Upper lobe of right lung (tissue), 1 donor: ENCODE measurements around the gene TTC7B. TPM values are rescaled to one million over a fixed set of nuclear protein-coding genes. Genes with fewer than 3 reads are reported as not detected.

Experiments used
- ATAC-seq: fragments of 200-7000 bp; cut with Tn5 transposase; one replicate; pipeline ENCODE4 v1.9.1; 2020; ENCODE audit warnings: mild to moderate bottlenecking, moderate library complexity
- DNase-seq: peaks from one replicate; pipeline ENCODE4 v3.0.0-alpha.2; 2020
- H3K27ac ChIP-seq: fragments of 200-600 bp; one replicate; pipeline ENCODE4 v1.8.0; 2022
- H3K27me3 ChIP-seq: fragments of 200-600 bp; one replicate; pipeline ENCODE4 v1.8.0; 2022; ENCODE audit warnings: mild to moderate bottlenecking
- H3K36me3 ChIP-seq: fragments of 200-600 bp; one replicate; pipeline ENCODE4 v1.8.0; 2022
- H3K4me1 ChIP-seq: fragments of 200-600 bp; one replicate; pipeline ENCODE4 v1.8.0; 2022
- H3K4me3 ChIP-seq: fragments of 200-600 bp; one replicate; pipeline ENCODE4 v1.8.0; 2022; ENCODE audit warnings: mild to moderate bottlenecking
- H3K9me3 ChIP-seq: fragments of 200-600 bp; one replicate; pipeline ENCODE4 v1.8.0; 2022
- intact Hi-C: fragments of 100-400 bp; cut with DNase I; formaldehyde crosslinking; loops from one replicate; pipeline ENCODE4 v1.11.0; 2022
- total RNA-seq: library from RNA; stranded (reverse); fragmentation: NEBNext Ultra II Directional; extraction: Animal tissue kit (Norgen Biotek cat#: 25700); gene quantifications from one replicate; pipeline ENCODE4 v1.2.1, GENCODE V29; 2021
- TF ChIP-seq, protein P1 (sequence below): fragments of 200-600 bp; IDR thresholded peaks from one replicate; pipeline ENCODE4 v1.8.0; 2022; ENCODE audit warnings: antibody characterized with exemption
- donor health status: DM: no; HTN: yes; CAD: no; lungs with severe emphysema.

The TTC7B gene
- total RNA-seq, 1 donor from 2014 or later = 41.5 TPM

DNA sequence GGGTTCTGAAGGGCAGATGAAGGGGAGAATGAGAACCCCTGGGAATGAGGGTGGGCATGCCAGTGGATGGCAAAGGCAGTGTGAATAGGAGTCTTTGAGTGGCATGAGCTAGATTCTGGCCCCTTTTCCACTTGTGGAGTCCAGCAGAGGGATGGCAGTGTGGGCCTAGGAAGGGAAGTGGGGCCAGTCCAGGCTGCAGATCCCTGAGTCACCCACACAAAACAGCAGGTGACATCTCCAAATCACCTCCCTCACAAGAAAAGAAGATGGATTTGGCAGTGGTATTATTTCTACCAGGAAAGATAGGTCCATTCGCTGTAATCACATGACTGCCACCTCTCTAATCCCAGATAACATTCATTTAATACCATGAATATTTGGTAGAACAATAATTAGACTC, 151.3 kb downstream of the TTC7B start:
- TF ChIP-seq, protein P1, sequence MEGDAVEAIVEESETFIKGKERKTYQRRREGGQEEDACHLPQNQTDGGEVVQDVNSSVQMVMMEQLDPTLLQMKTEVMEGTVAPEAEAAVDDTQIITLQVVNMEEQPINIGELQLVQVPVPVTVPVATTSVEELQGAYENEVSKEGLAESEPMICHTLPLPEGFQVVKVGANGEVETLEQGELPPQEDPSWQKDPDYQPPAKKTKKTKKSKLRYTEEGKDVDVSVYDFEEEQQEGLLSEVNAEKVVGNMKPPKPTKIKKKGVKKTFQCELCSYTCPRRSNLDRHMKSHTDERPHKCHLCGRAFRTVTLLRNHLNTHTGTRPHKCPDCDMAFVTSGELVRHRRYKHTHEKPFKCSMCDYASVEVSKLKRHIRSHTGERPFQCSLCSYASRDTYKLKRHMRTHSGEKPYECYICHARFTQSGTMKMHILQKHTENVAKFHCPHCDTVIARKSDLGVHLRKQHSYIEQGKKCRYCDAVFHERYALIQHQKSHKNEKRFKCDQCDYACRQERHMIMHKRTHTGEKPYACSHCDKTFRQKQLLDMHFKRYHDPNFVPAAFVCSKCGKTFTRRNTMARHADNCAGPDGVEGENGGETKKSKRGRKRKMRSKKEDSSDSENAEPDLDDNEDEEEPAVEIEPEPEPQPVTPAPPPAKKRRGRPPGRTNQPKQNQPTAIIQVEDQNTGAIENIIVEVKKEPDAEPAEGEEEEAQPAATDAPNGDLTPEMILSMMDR = no peak
- ATAC-seq = no peak
- H3K27me3 ChIP-seq = no peaks in the 10 kb centered on the region
- no peak overlapping the region for H3K4me3 ChIP-seq
- intact Hi-C loops = no loop called here
- no peak for DNase-seq
- H3K9me3 ChIP-seq = no peaks in the 10 kb centered on the region
- H3K36me3 ChIP-seq = no peaks in the 10 kb centered on the region
- no peak overlapping the region for H3K27ac ChIP-seq
- H3K4me1 ChIP-seq = peaks cover 8% of the 10 kb centered on the region

DNA sequence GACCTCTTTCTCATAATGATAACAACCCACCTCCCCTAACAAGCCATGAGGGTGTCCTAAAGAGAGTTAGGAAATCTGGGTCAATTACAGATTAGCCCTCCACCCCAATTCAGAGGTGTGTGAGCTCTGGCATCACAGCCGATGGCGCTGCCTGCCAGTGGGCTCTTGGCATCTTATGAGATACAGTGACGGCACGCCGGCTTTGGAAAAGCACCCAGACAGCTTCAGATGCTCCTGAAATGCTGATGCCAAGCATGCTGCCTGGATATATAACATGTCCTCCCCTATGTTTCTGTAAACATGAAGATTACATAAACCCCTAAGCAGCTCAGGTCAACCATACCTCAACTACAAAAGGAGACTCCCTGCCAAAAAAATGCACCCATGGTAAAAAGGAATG, 152.6 kb downstream of the TTC7B start:
- no peak overlapping the region for H3K27ac ChIP-seq
- ATAC-seq (no peak), DNase-seq (no peak)
- H3K4me3 ChIP-seq = no peak overlapping the region
- H3K4me1 ChIP-seq = peaks cover 8% of the 10 kb centered on the region
- no peaks in the 10 kb centered on the region for H3K9me3 ChIP-seq
- no peaks in the 10 kb centered on the region for H3K27me3 ChIP-seq
- H3K36me3 ChIP-seq = no peaks in the 10 kb centered on the region
- TF ChIP-seq, protein P1 = no peak
- intact Hi-C loops = no loop called here

DNA sequence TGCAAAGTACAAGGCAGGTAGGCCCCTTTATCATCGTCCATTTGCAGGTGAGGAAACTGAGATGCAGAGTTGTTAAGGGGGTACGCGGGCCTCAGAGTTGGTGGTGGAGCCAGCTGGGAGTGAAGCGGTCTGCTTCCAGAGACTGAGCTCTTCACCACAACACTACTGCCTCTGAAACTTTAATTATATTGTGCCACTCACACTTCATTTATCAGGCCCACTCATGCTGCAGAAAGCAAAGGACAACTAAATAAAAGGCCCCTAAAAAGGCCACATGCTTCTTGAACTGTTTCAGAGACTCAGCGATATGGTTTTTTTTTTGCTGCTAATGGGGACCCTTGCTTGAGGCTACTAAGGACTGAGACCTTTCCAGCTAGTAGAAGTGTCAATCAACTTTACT, 153.1 kb downstream of the TTC7B start:
- intact Hi-C loops = no loop called here
- Histone ChIP-seq H3K36me3 (peaks cover 4% of the 10 kb centered on the region), H3K4me3 (no peak overlapping the region), H3K27ac (no peak overlapping the region), H3K4me1 (peaks cover 8% of the 10 kb centered on the region), H3K9me3 (no peaks in the 10 kb centered on the region), H3K27me3 (no peaks in the 10 kb centered on the region)
- no peak for DNase-seq
- ATAC-seq = no peak
- TF ChIP-seq, protein P1 = no peak

DNA sequence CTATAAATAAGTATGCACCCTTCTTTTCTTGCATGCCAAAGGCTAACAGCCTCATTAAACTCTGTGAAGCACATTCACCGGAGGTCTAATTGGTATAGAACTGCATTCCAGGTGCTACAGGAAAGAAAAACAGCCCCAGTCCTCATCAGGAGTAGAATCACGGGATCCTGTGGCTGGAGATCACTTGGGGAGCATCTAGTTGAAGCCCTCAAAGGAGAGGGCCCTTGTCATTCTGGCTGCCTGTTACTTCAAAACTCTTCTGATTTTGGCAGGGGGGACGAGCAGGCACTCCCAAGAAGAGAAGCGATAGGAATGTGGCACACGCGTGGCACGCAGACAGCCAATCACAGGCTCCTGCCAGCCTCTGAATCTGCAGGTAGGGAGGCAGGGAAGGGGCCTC, 154.4 kb downstream of the TTC7B start:
- Histone ChIP-seq H3K36me3 (peaks cover 8% of the 10 kb centered on the region), H3K27ac (peak overlapping the region; percentile 53), H3K9me3 (no peaks in the 10 kb centered on the region), H3K4me1 (peaks cover 8% of the 10 kb centered on the region), H3K27me3 (no peaks in the 10 kb centered on the region), H3K4me3 (no peak overlapping the region)
- DNase-seq (peak; percentile 72), ATAC-seq (peak; percentile 63)
- intact Hi-C loops = no loop called here
- TF ChIP-seq, protein P1 = no peak

DNA sequence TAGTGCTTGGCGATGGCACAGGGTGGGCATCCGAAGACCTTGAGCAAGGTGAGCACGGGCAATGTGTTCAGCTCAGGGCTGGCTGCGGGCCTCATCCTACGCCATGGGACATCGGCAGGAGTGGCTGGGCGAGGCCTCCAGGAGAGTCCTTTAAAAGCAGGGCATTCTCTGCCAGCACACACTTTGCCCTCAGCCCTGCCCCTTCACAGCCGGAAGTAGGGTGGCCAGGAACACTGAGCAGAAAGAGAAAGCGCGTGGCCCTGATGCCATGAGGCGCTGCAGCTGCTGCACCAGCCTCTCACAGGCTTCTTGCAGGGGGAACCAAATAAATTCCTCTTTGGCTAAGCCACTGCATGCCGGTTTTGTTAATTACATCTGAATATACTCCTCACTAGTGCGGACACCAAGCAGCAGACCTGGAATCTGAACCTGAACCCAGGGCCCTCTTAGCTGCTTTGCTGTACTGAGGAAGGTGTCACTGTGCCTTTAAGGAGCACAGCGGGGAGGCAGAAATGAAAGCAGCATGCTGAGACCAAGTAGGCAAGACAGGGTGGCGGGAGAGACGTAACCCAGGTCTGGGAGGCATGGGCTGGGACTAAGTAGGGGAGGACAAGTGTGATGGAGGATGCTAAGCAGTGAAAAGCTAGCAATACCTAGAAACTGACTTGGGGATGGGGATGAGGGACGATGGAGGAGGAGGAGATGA, 155.2 kb downstream of the TTC7B start:
- intact Hi-C loops = no loop called here

More for the DNA sequence above, 155.2 kb downstream of the TTC7B start:
- Histone ChIP-seq H3K27me3 (no peaks in the 10 kb centered on the region), H3K4me1 (peaks cover 8% of the 10 kb centered on the region), H3K9me3 (no peaks in the 10 kb centered on the region), H3K4me3 (no peak overlapping the region), H3K27ac (peak overlapping the region; percentile 53), H3K36me3 (peaks cover 8% of the 10 kb centered on the region)
- ATAC-seq = peak; percentile 91
- TF ChIP-seq, protein P1 = no peak
- DNase-seq = peak; percentile 87
